Tongue (tissue), 2 donors: ENCODE measurements around the gene ZBTB17. TPM values are rescaled to one million over a fixed set of nuclear protein-coding genes. Genes with fewer than 3 reads are reported as not detected.
"Not testable (repeated sequence)": the region's sequence is repeated elsewhere in the genome, so short reads cannot be mapped to it uniquely, and the experiment has no call there.

Source experiments
- DNase-seq: peaks from one replicate; pipeline ENCODE4 v3.0.0-alpha.2; 2015
- total RNA-seq: library from RNA; depleted of rRNA; stranded (reverse); fragments of >200 nt; gene quantifications from one replicate; pipeline ENCODE4 v1.2.3, GENCODE V29; 2014

ZBTB17 gene
- total RNA-seq, 1 donor from 2014 or later = 22.7 TPM

GRCh38 chr1:16011936-16012589 lies 36.2 kb upstream of the ZBTB17 start:
- no peak for DNase-seq

- no peak for DNase-seq
Observed at GRCh38 chr1:16010837-16011236, 34.9 kb upstream of the ZBTB17 start.

GRCh38 chr1:16009678-16010077 lies 33.8 kb upstream of the ZBTB17 start:
- no peak for DNase-seq

GRCh38 chr1:16009030-16009460 lies 33.1 kb upstream of the ZBTB17 start:
- DNase-seq = peak; percentile 92

- DNase-seq = no peak
Observed at GRCh38 chr1:16007671-16008341, 31.9 kb upstream of the ZBTB17 start.

- no peak for DNase-seq
Observed at GRCh38 chr1:16006552-16007485, 30.9 kb upstream of the ZBTB17 start.

- no peak for DNase-seq
Observed at GRCh38 chr1:16006010-16006409, 30.1 kb upstream of the ZBTB17 start.

- DNase-seq = no peak
Observed at GRCh38 chr1:16005597-16005996, 29.7 kb upstream of the ZBTB17 start.

- not testable (repeated sequence) for DNase-seq
Observed at GRCh38 chr1:16001274-16001673, 25.4 kb upstream of the ZBTB17 start.

- DNase-seq = no peak
Observed at GRCh38 chr1:15998929-15999328, 23.0 kb upstream of the ZBTB17 start.

- peak; percentile 38 for DNase-seq
Observed at GRCh38 chr1:15997637-15998280, 21.9 kb upstream of the ZBTB17 start.

- DNase-seq = no peak
Observed at GRCh38 chr1:15997076-15997585, 21.2 kb upstream of the ZBTB17 start.

- DNase-seq = peak; percentile 55
Observed at GRCh38 chr1:15994590-15995351, 18.9 kb upstream of the ZBTB17 start.

GRCh38 chr1:15994081-15994480 lies 18.2 kb upstream of the ZBTB17 start:
- DNase-seq = no peak

- DNase-seq = no peak
Observed at GRCh38 chr1:15993666-15994065, 17.8 kb upstream of the ZBTB17 start.

GRCh38 chr1:15992582-15993500 lies 16.9 kb upstream of the ZBTB17 start:
- no peak for DNase-seq

GRCh38 chr1:15992187-15992553 lies 16.3 kb upstream of the ZBTB17 start:
- DNase-seq = no peak

- DNase-seq = no peak
Observed at GRCh38 chr1:15991427-15992186, 15.7 kb upstream of the ZBTB17 start.

GRCh38 chr1:15989776-15990175 lies 13.9 kb upstream of the ZBTB17 start:
- no peak for DNase-seq
